ENCODE measurements around the gene HDHD5. TPM values are rescaled to one million over a fixed set of nuclear protein-coding genes. Genes with fewer than 3 reads are reported as not detected.

The HDHD5 gene
- total and polyA plus RNA-seq, 2 of the 13 experiments (the other 11 are each of a cell fraction or from before 2014, with no cell fraction given) = not detected

DNA sequence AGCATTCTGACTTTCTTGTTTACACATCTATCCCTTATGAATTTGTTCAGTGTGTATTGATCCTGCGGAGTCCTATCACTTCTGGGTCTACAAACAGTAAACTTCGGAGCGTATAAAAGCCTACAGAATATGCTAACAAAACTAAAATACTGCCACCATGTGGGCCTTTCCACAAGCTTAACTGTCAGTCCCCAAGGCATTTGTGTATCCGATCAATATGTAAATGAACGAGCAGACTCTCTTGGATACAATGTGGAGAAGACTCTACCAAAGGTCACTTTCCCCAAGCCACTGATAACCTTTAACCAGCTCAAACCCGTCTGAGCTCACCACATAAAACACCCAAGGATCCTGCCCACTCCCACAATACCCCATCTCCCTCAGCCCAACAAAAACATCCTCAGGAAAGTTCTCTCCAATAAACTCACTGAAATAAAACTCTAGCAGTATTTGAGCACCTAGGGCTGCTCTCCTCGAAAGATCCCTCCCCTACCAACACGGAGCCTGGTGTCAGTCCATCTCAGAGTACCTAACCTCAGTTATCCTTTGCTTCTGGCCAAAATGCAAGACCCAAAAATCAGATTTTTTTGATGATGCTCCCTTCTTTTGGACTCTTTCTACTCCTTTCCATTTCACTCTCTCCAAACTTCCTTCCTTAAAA lies 42.3 kb upstream of the HDHD5 start (continued):
- TF ChIP-seq YY1 (IDR thresholded peaks at IDR 0.05; ENCODE audit: insufficient read depth, insufficient replicate concordance, low read depth, low read length) = no peak
- no peak for TF ChIP-seq NR1H2 (CRISPR knock-in tag; IDR thresholded peaks at IDR 0.05; ENCODE audit: borderline replicate concordance, low read depth)
- no peak for TF ChIP-seq TBL1XR1 (IDR thresholded peaks at IDR 0.05; ENCODE audit: borderline replicate concordance, low read length, partially characterized antibody)
- peak; percentile 26; the same call in 1 of the 2 replicates for TF ChIP-seq STAG1 (CRISPR knock-in tag; IDR thresholded peaks at IDR 0.05)
- no peak for TF ChIP-seq NR2F2 (IDR thresholded peaks at IDR 0.05; ENCODE audit: borderline replicate concordance, low read depth)
- no peak for TF ChIP-seq ZNF572 (CRISPR knock-in tag; IDR thresholded peaks at IDR 0.05)
- TF ChIP-seq, protein P1, sequence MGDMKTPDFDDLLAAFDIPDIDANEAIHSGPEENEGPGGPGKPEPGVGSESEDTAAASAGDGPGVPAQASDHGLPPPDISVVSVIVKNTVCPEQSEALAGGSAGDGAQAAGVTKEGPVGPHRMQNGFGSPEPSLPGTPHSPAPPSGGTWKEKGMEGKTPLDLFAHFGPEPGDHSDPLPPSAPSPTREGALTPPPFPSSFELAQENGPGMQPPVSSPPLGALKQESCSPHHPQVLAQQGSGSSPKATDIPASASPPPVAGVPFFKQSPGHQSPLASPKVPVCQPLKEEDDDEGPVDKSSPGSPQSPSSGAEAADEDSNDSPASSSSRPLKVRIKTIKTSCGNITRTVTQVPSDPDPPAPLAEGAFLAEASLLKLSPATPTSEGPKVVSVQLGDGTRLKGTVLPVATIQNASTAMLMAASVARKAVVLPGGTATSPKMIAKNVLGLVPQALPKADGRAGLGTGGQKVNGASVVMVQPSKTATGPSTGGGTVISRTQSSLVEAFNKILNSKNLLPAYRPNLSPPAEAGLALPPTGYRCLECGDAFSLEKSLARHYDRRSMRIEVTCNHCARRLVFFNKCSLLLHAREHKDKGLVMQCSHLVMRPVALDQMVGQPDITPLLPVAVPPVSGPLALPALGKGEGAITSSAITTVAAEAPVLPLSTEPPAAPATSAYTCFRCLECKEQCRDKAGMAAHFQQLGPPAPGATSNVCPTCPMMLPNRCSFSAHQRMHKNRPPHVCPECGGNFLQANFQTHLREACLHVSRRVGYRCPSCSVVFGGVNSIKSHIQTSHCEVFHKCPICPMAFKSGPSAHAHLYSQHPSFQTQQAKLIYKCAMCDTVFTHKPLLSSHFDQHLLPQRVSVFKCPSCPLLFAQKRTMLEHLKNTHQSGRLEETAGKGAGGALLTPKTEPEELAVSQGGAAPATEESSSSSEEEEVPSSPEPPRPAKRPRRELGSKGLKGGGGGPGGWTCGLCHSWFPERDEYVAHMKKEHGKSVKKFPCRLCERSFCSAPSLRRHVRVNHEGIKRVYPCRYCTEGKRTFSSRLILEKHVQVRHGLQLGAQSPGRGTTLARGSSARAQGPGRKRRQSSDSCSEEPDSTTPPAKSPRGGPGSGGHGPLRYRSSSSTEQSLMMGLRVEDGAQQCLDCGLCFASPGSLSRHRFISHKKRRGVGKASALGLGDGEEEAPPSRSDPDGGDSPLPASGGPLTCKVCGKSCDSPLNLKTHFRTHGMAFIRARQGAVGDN (CRISPR knock-in tag; IDR thresholded peaks at IDR 0.05) = no peak
- TF ChIP-seq GABPA (IDR thresholded peaks at IDR 0.05; ENCODE audit: low read depth, low read length) = no peak
- peak; percentile 37 for TF ChIP-seq GABPA (CRISPR knock-in tag; IDR thresholded peaks at IDR 0.05; ENCODE audit: low read depth)
- TF ChIP-seq ELF1 (CRISPR knock-in tag; IDR thresholded peaks at IDR 0.05) = no peak
- TF ChIP-seq TFDP2 (CRISPR knock-in tag; IDR thresholded peaks at IDR 0.05) = no peak
- no peak for TF ChIP-seq THYN1 (CRISPR knock-in tag; IDR thresholded peaks at IDR 0.05; ENCODE audit: borderline replicate concordance, low read depth)
- no peak for TF ChIP-seq CREB1 (IDR thresholded peaks at IDR 0.05)
- 0 out of 2 replicates have a peak, but pooled peaks have one; percentile 20 for TF ChIP-seq CREB1 (CRISPR knock-in tag; IDR thresholded peaks at IDR 0.05)
- TF ChIP-seq ZNF777 (CRISPR knock-in tag; IDR thresholded peaks at IDR 0.05) = no peak
- TF ChIP-seq NR2F6 (IDR thresholded peaks at IDR 0.05) = peak; percentile 43; the same call in 1 of the 2 replicates
- TF ChIP-seq NR2F6 (CRISPR knock-in tag; IDR thresholded peaks at IDR 0.05) = peak; percentile 48; the same call in 1 of the 2 replicates
- no peak for TF ChIP-seq ATF1 (CRISPR knock-in tag; IDR thresholded peaks at IDR 0.05)
- no peak for TF ChIP-seq ZNF138 (CRISPR knock-in tag; IDR thresholded peaks at IDR 0.05; ENCODE audit: low read depth)
- TF ChIP-seq SOX13 (IDR thresholded peaks at IDR 0.05) = no peak
- TF ChIP-seq SOX13 (CRISPR knock-in tag; conservative IDR thresholded peaks at IDR 0.05 in 1 of 2, IDR thresholded peaks at IDR 0.05 in 1 of 2) = 0 out of 4 replicates have a peak, but pooled peaks of 1 of the 2 experiments have one; percentile 9
- TF ChIP-seq SNAPC2 (CRISPR knock-in tag; IDR thresholded peaks at IDR 0.05) = peak; percentile 79; the same call in 1 of the 2 replicates

All from HepG2 (cell line).